ENCODE data around the gene HMG20A.
A peak's percentile ranks its signal among the peaks of the same experiment; 100 is the strongest.

HMG20A gene

DNA sequence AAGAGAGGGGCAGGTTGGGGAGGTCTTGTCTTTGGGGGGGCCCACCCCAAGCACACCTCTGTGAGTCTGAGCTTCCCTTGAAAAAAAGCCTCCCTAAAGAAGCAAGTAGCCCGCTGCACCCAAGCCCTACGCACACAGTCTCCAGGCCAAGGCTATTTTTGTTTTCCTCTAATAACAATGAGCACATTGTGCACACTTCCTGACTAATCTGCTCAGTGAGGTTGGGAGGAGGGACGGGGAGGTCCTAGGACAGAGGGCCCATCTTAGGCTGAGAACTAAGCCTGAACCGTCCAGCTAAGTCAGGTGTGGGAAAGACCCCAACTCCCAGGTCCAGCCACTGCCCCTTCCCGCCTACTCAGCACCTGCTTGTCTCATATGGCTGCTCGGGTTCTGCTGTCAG is 87.2 kb downstream of the HMG20A start:
- H3K4me3 Mint-ChIP-seq, result no peak overlapping the region
- peaks cover 54% of the 10 kb centered on the region for H3K4me1 Mint-ChIP-seq
- no peaks in the 10 kb centered on the region for H3K27me3 Mint-ChIP-seq (ENCODE audit: low read depth)
- peaks cover 4% of the 10 kb centered on the region for H3K36me3 Mint-ChIP-seq (ENCODE audit: low read depth)
- no peak for TF ChIP-seq CTCF (IDR thresholded peaks at IDR 0.05; ENCODE audit: unreplicated experiment in 3 of 3)
- no peaks in the 10 kb centered on the region for H3K9me3 Mint-ChIP-seq
- H3K27ac Mint-ChIP-seq, result peak overlapping the region; percentile 26 to 77 (median 72)

GRCh38 chr15:77508541-77509243 is 88.0 kb downstream of the HMG20A start:
- no peaks in the 10 kb centered on the region for H3K27me3 Mint-ChIP-seq (ENCODE audit: low read depth)
- no peaks in the 10 kb centered on the region for H3K9me3 Mint-ChIP-seq
- H3K4me1 Mint-ChIP-seq, result peaks cover 54% of the 10 kb centered on the region
- no peak overlapping the region for H3K4me3 Mint-ChIP-seq
- peak overlapping the region; percentile 26 to 77 (median 72) for H3K27ac Mint-ChIP-seq
- peaks cover 4% of the 10 kb centered on the region for H3K36me3 Mint-ChIP-seq (ENCODE audit: low read depth)
- no peak for TF ChIP-seq CTCF (IDR thresholded peaks at IDR 0.05; ENCODE audit: unreplicated experiment in 3 of 3)

GRCh38 chr15:77510066-77511057 is 89.7 kb downstream of the HMG20A start:
- Mint-ChIP-seq H3K27ac (no peak overlapping the region), H3K4me1 (peaks cover 39% of the 10 kb centered on the region), H3K4me3 (no peak overlapping the region), H3K27me3 (ENCODE audit: low read depth) (no peaks in the 10 kb centered on the region), H3K9me3 (no peaks in the 10 kb centered on the region), H3K36me3 (ENCODE audit: low read depth) (peaks cover 4% of the 10 kb centered on the region)
- no peak for TF ChIP-seq CTCF (IDR thresholded peaks at IDR 0.05; ENCODE audit: unreplicated experiment in 3 of 3)

GRCh38 chr15:77511869-77512268 is 91.2 kb downstream of the HMG20A start:
- H3K4me1 Mint-ChIP-seq, result peaks cover 29% of the 10 kb centered on the region
- H3K4me3 Mint-ChIP-seq, result no peak overlapping the region
- peaks cover 4% of the 10 kb centered on the region for H3K36me3 Mint-ChIP-seq (ENCODE audit: low read depth)
- H3K27ac Mint-ChIP-seq, result no peak overlapping the region
- H3K27me3 Mint-ChIP-seq (ENCODE audit: low read depth), result no peaks in the 10 kb centered on the region
- TF ChIP-seq CTCF (IDR thresholded peaks at IDR 0.05; ENCODE audit: unreplicated experiment in 3 of 3), result no peak
- no peaks in the 10 kb centered on the region for H3K9me3 Mint-ChIP-seq

GRCh38 chr15:77513226-77513625 is 92.5 kb downstream of the HMG20A start:
- no peak overlapping the region for H3K4me3 Mint-ChIP-seq
- no peaks in the 10 kb centered on the region for H3K9me3 Mint-ChIP-seq
- TF ChIP-seq CTCF (IDR thresholded peaks at IDR 0.05; ENCODE audit: unreplicated experiment in 3 of 3), result no peak
- H3K4me1 Mint-ChIP-seq, result peaks cover 16% of the 10 kb centered on the region
- H3K27ac Mint-ChIP-seq, result no peak overlapping the region
- H3K27me3 Mint-ChIP-seq (ENCODE audit: low read depth), result no peaks in the 10 kb centered on the region
- peaks cover 4% of the 10 kb centered on the region for H3K36me3 Mint-ChIP-seq (ENCODE audit: low read depth)

Data from nephron (organoid).